SK-N-SH (cell line): ENCODE results near the gene HSD17B7.
"Not testable (repeated sequence)": the region's sequence is repeated elsewhere in the genome, so short reads cannot be mapped to it uniquely, and the experiment has no call there.

Source experiments
- ELF1 ChIP-seq: IDR thresholded peaks from 2 replicates; pipeline ENCODE4 v1.4.0; 2012
- EP300 ChIP-seq, 2 experiments: IDR thresholded peaks; 2 replicates each; pipeline versions ENCODE4 v1.4.0 to v1.6.1; 2012; ENCODE audit warnings: borderline replicate concordance in 1 of 2, low read depth in 1 of 2, low read length in 1 of 2
- EZH2phosphoT487 ChIP-seq: fragments of 200-600 bp; sonication (generic); IDR thresholded peaks from 2 replicates; pipeline ENCODE4 v1.6.1; 2017; ENCODE audit warnings: low read depth, mixed run types, mild to moderate bottlenecking, antibody characterized with exemption, moderate library complexity, borderline replicate concordance
- FOXM1 ChIP-seq: IDR thresholded peaks from 2 replicates; pipeline ENCODE4 v1.4.0; 2012; ENCODE audit warnings: low read depth, mild to moderate bottlenecking
- GATA2 ChIP-seq: sonication (generic); formaldehyde crosslinking; IDR thresholded peaks from 2 replicates; pipeline ENCODE4 v1.5.0; 2020; ENCODE audit warnings: mild to moderate bottlenecking, missing genetic modification reagents
- NFIC ChIP-seq: IDR thresholded peaks from 2 replicates; pipeline ENCODE4 v1.4.0; 2012; ENCODE audit warnings: borderline replicate concordance
- POLR2AphosphoS5 ChIP-seq: IDR thresholded peaks from 2 replicates; pipeline ENCODE4 v1.6.1; 2012; ENCODE audit warnings: low read depth, low read length
- RCOR1 ChIP-seq: fragments of 150-350 bp; IDR thresholded peaks from 2 replicates; pipeline ENCODE4 v1.6.1; 2017; ENCODE audit warnings: antibody characterized with exemption, low read length
- RFX5 ChIP-seq: IDR thresholded peaks from 2 replicates; pipeline ENCODE4 v1.6.1; 2012; ENCODE audit warnings: mild to moderate bottlenecking, improper control_type of control experiment, low read length
- TAF1 ChIP-seq: IDR thresholded peaks from 2 replicates; pipeline ENCODE4 v1.6.1; 2012; ENCODE audit warnings: low read depth, mild to moderate bottlenecking, low read length, moderate library complexity, borderline replicate concordance
- TF ChIP-seq, protein P1 (sequence below): IDR thresholded peaks from 2 replicates; pipeline ENCODE4 v1.4.0; 2012; ENCODE audit warnings: low read depth
- TF ChIP-seq, protein P2 (sequence below): IDR thresholded peaks from 2 replicates; pipeline ENCODE4 v1.6.1; 2012; ENCODE audit warnings: mild to moderate bottlenecking, low read depth, low read length, moderate library complexity
- TF ChIP-seq, protein P3 (sequence below): fragments of 200-600 bp; sonication (generic); IDR thresholded peaks from 2 replicates; pipeline ENCODE4 v1.6.1; 2017; ENCODE audit warnings: antibody characterized with exemption, mild to moderate bottlenecking, moderate library complexity
- TF ChIP-seq, protein P4 (sequence below): fragments of 150-350 bp; IDR thresholded peaks from 2 replicates; pipeline ENCODE4 v1.6.1; 2017; ENCODE audit warnings: antibody characterized with exemption, low read length, low read depth, borderline replicate concordance

DNA sequence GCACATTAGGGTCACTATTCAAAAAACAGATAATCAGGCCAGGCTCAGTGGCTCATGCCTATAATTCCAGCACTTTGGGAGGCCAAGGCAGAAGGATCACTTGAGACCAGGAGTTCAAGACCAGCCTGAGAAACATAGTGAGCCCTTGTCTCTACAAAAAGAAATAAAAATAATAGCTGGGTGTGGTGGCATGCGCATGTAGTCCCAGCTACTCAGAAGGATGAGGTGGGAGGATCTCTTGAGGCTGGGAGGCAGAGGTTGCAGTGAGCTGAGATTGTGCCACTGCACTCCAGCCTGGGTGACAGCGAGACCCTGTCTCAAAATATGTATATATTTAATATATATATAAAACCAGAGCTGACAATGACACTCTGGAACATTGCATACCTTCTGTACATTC is 21.9 kb downstream of the HSD17B7 start:
- TF ChIP-seq, protein P1, sequence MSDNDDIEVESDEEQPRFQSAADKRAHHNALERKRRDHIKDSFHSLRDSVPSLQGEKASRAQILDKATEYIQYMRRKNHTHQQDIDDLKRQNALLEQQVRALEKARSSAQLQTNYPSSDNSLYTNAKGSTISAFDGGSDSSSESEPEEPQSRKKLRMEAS = not testable (repeated sequence)
- TF ChIP-seq, protein P2, sequence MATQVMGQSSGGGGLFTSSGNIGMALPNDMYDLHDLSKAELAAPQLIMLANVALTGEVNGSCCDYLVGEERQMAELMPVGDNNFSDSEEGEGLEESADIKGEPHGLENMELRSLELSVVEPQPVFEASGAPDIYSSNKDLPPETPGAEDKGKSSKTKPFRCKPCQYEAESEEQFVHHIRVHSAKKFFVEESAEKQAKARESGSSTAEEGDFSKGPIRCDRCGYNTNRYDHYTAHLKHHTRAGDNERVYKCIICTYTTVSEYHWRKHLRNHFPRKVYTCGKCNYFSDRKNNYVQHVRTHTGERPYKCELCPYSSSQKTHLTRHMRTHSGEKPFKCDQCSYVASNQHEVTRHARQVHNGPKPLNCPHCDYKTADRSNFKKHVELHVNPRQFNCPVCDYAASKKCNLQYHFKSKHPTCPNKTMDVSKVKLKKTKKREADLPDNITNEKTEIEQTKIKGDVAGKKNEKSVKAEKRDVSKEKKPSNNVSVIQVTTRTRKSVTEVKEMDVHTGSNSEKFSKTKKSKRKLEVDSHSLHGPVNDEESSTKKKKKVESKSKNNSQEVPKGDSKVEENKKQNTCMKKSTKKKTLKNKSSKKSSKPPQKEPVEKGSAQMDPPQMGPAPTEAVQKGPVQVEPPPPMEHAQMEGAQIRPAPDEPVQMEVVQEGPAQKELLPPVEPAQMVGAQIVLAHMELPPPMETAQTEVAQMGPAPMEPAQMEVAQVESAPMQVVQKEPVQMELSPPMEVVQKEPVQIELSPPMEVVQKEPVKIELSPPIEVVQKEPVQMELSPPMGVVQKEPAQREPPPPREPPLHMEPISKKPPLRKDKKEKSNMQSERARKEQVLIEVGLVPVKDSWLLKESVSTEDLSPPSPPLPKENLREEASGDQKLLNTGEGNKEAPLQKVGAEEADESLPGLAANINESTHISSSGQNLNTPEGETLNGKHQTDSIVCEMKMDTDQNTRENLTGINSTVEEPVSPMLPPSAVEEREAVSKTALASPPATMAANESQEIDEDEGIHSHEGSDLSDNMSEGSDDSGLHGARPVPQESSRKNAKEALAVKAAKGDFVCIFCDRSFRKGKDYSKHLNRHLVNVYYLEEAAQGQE = not testable (repeated sequence)
- TF ChIP-seq, protein P3, sequence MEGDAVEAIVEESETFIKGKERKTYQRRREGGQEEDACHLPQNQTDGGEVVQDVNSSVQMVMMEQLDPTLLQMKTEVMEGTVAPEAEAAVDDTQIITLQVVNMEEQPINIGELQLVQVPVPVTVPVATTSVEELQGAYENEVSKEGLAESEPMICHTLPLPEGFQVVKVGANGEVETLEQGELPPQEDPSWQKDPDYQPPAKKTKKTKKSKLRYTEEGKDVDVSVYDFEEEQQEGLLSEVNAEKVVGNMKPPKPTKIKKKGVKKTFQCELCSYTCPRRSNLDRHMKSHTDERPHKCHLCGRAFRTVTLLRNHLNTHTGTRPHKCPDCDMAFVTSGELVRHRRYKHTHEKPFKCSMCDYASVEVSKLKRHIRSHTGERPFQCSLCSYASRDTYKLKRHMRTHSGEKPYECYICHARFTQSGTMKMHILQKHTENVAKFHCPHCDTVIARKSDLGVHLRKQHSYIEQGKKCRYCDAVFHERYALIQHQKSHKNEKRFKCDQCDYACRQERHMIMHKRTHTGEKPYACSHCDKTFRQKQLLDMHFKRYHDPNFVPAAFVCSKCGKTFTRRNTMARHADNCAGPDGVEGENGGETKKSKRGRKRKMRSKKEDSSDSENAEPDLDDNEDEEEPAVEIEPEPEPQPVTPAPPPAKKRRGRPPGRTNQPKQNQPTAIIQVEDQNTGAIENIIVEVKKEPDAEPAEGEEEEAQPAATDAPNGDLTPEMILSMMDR = not testable (repeated sequence)
- not testable (repeated sequence) for TF ChIP-seq POLR2AphosphoS5; EZH2phosphoT487; ELF1; RCOR1; RFX5; NFIC; TAF1; EP300 (IDR thresholded peaks at IDR 0.05; ENCODE audit: borderline replicate concordance in 1 of 2, low read depth in 1 of 2, low read length in 1 of 2); FOXM1; GATA2 (CRISPR knock-in tag)
- TF ChIP-seq, protein P4, sequence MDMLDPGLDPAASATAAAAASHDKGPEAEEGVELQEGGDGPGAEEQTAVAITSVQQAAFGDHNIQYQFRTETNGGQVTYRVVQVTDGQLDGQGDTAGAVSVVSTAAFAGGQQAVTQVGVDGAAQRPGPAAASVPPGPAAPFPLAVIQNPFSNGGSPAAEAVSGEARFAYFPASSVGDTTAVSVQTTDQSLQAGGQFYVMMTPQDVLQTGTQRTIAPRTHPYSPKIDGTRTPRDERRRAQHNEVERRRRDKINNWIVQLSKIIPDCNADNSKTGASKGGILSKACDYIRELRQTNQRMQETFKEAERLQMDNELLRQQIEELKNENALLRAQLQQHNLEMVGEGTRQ = not testable (repeated sequence)
